GM18517 (cell line): ENCODE results near the gene BRSK2.

Source experiments
- ATAC-seq: cut with Tn5 transposase; IDR thresholded peaks from one replicate; pipeline ENCODE4 v1.9.1; 2021; ENCODE audit warnings: mild to moderate bottlenecking, moderate library complexity; ENCODE audit not compliant: unreplicated experiment

The BRSK2 gene

DNA sequence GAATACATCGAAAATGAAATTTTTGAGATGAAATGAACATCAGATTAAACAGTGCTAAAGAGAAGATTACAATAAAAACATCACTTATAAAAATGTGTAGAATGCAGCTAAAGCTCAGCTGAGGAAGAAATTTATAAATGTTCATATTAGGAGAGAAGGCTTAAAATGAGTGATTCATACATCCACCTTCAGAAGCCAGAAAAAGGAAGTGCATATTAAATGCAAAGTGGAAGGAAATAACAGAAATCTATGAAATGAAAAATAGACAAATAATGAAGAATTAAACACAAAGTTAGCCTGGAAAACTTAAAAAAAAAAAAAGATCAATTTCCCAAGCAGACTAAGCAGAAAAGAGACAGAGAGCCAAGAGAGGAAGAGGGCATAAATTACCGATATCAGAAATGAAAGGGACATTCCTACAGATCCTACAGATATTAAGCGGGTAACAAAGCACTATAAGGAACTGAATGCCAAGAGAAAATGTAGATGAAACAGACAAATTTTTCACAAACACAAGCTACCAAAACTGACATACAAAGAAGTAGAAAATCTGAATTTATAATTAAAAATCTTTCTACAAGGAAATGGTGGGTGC lies 104.0 kb downstream of the BRSK2 start:
- ATAC-seq, result no peak

DNA sequence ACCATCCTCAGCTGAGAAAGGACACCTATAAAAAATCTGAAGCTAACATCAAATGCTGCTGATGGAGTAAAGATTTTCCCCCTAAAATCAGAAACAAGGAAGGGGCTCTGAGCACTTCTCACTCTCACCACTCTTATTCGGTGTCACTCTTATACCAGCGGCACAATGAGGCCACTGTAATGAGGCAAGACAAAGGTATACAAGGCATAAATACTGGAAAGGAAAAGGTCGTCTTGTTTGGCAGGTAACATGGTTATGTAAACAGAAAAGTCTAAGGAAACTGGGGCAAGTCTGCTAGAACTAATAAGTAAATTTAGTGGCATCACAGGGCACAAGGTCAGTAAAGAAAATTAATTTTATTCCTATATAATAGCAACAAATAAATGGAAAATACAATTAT lies 104.9 kb downstream of the BRSK2 start:
- ATAC-seq, result no peak

GRCh38 chr11:1496091-1496760 lies 106.5 kb downstream of the BRSK2 start:
- ATAC-seq, result no peak

- ATAC-seq, result no peak
Observed at GRCh38 chr11:1496761-1497095, 107.0 kb downstream of the BRSK2 start.

- no peak for ATAC-seq
Observed at GRCh38 chr11:1497600-1497999, 107.9 kb downstream of the BRSK2 start.

DNA sequence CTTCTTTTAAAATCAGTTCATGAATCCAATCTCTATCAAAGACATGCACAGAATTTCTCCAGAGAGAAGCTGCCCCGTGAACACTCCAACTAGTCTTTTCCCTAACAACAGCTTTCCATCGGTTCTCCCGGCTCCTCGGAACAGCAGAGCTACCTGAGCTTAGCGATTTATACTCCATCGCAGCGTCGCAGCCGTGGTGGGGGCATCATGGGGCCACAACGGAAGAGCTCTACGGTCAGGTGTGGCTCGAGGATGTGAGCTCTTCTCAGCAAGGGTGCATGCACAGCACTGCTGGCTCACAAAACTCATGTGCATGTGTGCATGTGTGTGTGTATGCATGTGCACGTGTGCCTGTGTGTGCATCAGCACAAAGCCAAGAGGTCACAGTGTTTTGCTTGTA lies 108.5 kb downstream of the BRSK2 start:
- ATAC-seq, result no peak

- no peak for ATAC-seq
Observed at GRCh38 chr11:1499261-1499890, 109.6 kb downstream of the BRSK2 start.

DNA sequence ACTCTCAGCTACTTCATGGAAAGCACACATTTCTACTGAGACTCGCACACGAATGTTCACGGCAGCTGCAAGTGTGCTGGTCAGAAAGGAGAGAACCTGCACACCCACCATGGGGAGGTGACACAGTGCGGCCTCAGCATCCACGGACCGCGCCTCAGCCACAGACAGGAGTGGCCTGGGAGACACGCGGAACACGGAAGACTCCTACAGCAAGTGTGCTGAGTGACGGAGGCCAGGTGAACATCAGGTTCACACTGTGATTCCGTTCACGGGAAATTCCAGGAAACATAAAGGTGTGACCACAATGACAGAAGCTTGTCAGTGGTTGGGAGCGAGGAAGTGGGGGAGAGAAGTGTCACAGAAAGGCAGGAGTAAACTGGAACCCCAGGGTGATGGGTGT lies 110.2 kb downstream of the BRSK2 start:
- no peak for ATAC-seq

- no peak for ATAC-seq
Observed at GRCh38 chr11:1500466-1501420, 111.0 kb downstream of the BRSK2 start.

DNA sequence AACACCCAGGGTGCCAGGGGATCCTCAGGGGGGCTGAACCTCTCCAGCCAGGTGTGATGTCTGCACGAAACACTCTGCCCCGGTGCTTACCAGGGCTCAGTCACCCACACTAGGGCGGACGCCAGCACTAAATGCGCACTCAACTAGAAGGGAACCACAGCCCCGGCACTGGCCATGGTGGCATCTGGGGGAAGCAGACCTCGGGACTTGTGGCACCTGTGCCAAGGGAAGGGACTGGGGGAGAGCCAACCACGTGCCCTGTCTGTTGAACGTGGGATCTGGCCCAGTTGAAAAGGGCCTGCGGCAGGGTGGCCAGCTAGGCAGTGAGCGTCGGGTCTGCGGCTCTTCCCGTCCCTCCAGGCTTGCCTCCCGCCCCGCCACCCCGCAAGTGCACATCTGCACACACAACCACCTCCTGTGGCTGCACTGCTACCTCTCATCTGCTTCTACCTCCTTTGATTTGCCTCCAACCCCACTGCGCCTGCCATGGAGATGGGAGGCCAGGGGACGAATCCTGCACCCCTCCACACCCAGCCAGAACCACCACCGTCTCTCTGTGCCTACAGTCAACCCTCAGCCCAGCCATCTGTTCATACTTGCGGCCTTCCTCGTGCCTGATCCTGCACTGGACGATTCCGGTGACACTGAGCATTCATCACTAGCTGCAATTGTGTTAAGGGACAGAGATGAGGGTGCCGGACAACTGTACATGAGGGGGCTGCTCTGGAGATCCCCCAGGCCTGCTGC lies 111.9 kb downstream of the BRSK2 start:
- ATAC-seq, result no peak

- ATAC-seq, result no peak
Observed at GRCh38 chr11:1502168-1502953, 112.6 kb downstream of the BRSK2 start.

DNA sequence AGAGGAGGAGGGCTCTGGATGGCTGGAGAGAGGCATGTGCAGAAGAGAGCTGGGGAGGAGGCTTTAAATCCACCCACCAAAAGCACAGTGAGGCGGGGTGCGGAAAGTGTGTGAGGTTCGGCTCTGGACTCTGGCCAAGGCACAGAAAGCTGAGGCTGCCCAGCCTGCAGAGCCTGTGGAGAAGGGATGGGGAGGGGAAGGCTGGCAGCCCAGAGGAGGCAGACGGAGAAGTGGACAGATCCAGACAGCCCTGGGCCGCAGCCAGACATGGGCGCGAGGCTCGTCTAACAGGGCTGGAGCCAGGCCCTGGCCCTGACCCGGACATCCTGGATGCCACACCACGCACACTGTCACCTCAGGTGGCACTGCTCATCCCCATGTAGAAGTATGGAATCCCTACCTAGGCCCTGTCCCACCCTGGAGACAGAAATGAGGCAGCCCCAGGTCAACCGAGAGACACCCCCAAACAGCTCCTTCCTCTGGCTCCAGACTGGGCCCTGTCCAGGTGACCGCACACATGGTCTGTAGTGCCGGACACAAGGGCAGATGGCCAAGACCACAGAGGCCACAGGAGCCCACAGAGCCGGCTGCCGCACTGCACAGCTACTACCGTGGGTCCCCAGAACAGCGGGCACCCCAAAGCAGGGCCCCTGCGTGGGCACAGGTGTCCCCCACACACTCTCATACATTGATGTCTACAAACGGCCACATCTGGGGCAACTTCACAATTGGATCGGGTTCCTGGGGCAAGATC lies 113.4 kb downstream of the BRSK2 start:
- no peak for ATAC-seq

DNA sequence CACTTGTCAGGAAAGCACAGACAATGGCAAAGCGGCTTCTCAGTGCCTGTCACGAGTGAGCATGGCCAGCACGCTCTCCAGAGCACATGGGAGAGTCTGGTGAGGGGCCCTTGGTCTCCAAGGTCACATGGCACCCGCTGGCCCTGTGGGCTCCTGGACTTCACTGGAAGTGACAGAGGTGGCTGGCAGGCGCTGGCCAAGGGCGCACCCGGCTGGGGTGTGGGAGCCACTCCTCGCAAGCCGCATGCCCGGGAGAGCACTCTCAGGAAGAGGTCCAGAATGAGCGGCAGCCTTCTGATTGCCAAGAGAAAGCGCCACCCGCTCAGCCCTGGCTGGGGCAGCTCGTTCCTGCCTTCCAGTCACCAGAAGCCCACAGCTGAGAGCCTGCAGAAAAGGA lies 114.0 kb downstream of the BRSK2 start:
- ATAC-seq, result no peak

GRCh38 chr11:1504138-1504537 lies 114.4 kb downstream of the BRSK2 start:
- no peak for ATAC-seq

GRCh38 chr11:1504581-1505290 lies 115.0 kb downstream of the BRSK2 start:
- no peak for ATAC-seq

DNA sequence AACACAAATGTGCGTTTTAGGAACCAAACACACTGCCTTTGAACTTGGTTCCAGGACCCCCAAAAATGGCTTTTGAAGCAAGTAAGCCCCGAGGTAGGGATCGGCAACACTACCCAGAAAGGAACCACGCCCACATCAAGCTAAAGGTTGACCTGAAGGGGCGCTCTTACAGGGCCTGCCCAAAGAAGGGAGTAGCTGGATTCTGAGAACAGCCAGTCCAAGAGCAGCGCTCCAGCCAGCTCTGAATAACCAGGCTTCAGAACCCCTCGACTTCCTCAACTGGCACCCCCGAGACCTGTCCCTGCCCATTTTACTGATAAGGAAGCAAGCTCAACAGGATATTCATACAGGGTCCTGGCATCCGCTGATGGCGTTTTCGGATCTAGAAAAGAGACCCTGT lies 115.7 kb downstream of the BRSK2 start:
- no peak for ATAC-seq

DNA sequence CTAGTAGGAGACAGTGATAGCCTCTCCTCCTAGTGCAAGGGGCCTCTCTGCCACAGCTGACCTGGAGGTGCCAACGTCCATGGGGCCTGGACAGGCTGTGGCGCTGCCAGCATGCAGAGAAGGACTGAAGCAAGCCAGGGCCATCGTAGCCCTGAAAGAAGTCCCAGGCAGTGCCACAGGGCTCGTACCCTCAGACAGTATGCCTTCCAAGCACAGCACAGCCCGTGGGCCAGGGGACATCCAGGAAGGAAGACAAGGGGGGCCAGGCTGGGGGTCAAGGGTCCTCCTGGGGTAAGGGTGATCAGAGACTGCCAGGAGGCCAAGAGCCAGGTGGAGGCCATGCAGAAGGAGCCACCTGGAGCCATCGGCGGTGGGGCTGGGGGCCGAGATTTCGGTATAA lies 117.2 kb downstream of the BRSK2 start:
- no peak for ATAC-seq

- no peak for ATAC-seq
Observed at GRCh38 chr11:1507381-1508140, 117.8 kb downstream of the BRSK2 start.
